Lower leg skin (tissue), 4 donors: Measurements from ENCODE around the gene UBE2Q1. TPM values are rescaled to one million over a fixed set of nuclear protein-coding genes. Genes with fewer than 3 reads are reported as not detected.

Source experiments
- DNase-seq, 2 donors: peaks; one replicate each; pipeline ENCODE4 v3.0.0-alpha.2; 2019; ENCODE audit warnings: low spot score in 2 of 2
- H3K4me3 ChIP-seq: fragments of 200-600 bp; sonication (generic); 2 replicates; pipeline ENCODE4 v1.5.1; 2017; ENCODE audit warnings: mild to moderate bottlenecking, low read depth; ENCODE audit not compliant: poor library complexity, severe bottlenecking
- POLR2A ChIP-seq, 2 donors: fragments of 450-650 bp; IDR thresholded peaks; one replicate each; pipeline ENCODE4 v1.6.1; 2016 to 2017; ENCODE audit warnings: antibody characterized with exemption in 2 of 2, mild to moderate bottlenecking in 1 of 2, moderate library complexity in 1 of 2
- WGBS, 2 donors: methylation state at CpG; one replicate each; pipeline ENCODE4 v1.1.5; 2018; 5-methylcytosine and 5-hydroxymethylcytosine counted together
- intact Hi-C: fragments of 100-400 bp; cut with DNase I; formaldehyde crosslinking; loops from one replicate; pipeline ENCODE4 v1.15.0; 2023; ENCODE audit warnings: low total_unique reads
- total RNA-seq, 4 donors: library from RNA; depleted of rRNA; stranded (reverse); fragments of >200 nt; gene quantifications; one replicate each; pipeline ENCODE4 v1.1.0, GENCODE V29; 2016
- TF ChIP-seq, protein P1 (sequence below), 3 donors: fragments of 450-650 bp; IDR thresholded peaks; one replicate each; pipeline ENCODE4 v1.5.1; 2016; ENCODE audit warnings: antibody characterized with exemption in 3 of 3, mild to moderate bottlenecking in 3 of 3, moderate library complexity in 2 of 3

The UBE2Q1 gene
- total RNA-seq, 4 donors from 2014 or later: 24.1 to 40.0 (median 32.2) TPM

DNA sequence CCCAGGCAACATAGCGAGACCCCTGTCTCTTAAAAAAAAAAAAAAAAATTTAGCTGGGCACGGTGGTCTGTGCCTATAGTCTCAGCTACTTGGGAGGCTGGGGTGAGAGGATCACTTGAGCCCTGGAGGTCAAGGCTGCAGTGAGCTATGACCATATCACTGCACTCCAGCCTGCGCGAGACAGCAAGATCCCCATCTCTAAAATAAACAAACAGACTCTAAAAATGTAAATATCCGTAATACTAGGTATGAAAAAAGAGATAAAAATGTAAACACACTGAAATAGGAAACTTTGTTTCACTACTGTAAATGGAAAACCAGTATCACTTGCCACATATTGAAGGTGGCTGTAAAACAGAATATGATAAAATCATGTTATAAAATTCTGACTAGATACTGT, 32.3 kb upstream of the UBE2Q1 start:
- WGBS, 2 donors: 89 to 96% methylated on average over 5 of the region's 5 CpGs

DNA sequence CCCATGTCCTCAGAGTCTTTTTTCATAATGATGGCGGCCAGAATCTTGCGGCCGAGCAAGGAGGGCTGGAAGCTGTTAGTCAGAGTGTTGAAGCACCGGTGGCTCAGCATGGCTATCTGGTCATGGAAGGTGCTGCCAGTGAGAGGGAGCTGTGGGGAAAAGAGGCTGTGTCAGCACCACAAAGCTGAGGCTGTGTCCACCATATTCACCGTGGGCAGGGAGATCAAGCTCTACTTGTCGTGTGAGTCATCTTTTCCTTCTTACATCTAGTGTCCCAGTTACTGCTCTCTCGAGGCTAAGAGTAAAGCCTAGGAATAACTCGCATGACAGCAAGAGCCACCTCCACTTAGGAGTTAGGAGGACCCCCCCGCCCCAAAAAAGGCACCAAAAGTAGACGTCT, 31.3 kb upstream of the UBE2Q1 start:
- intact Hi-C loops: no loop called here
- WGBS, 2 donors: 73 to 74% methylated on average over 10 of the region's 10 CpGs
- H3K4me3 ChIP-seq: no peak overlapping the region
- no peak for DNase-seq
- no peak for TF ChIP-seq POLR2A (IDR thresholded peaks at IDR 0.05)
- TF ChIP-seq, protein P1, sequence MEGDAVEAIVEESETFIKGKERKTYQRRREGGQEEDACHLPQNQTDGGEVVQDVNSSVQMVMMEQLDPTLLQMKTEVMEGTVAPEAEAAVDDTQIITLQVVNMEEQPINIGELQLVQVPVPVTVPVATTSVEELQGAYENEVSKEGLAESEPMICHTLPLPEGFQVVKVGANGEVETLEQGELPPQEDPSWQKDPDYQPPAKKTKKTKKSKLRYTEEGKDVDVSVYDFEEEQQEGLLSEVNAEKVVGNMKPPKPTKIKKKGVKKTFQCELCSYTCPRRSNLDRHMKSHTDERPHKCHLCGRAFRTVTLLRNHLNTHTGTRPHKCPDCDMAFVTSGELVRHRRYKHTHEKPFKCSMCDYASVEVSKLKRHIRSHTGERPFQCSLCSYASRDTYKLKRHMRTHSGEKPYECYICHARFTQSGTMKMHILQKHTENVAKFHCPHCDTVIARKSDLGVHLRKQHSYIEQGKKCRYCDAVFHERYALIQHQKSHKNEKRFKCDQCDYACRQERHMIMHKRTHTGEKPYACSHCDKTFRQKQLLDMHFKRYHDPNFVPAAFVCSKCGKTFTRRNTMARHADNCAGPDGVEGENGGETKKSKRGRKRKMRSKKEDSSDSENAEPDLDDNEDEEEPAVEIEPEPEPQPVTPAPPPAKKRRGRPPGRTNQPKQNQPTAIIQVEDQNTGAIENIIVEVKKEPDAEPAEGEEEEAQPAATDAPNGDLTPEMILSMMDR (IDR thresholded peaks at IDR 0.05): no peak

More for the DNA sequence above, 32.3 kb upstream of the UBE2Q1 start:
- no peak overlapping the region for H3K4me3 ChIP-seq
- intact Hi-C loops: no loop called here
- TF ChIP-seq, protein P1 (IDR thresholded peaks at IDR 0.05): no peak
- TF ChIP-seq POLR2A (IDR thresholded peaks at IDR 0.05): no peak
- DNase-seq: no peak

DNA sequence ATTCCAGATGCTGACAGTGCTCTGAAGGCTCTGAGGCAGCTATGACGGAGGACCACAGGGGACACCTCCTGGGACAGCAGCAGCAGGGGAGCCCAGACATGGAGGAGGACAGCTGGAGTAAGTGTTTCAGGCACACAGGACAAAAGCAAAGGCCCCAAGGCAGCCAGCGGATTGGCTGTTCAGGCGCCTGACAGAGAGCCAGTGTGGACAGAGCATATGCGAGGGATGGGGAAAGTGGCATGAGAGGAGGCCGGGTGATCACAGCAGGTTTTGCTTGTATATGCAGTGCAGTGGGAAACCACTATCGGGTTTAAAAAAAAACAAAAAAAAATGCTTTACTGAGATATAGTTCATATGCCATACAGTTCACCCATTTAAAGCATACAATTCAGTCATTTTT, 28.2 kb upstream of the UBE2Q1 start:
- DNase-seq: no peak
- TF ChIP-seq POLR2A (IDR thresholded peaks at IDR 0.05): no peak
- TF ChIP-seq, protein P1 (IDR thresholded peaks at IDR 0.05): no peak
- no peak overlapping the region for H3K4me3 ChIP-seq
- WGBS, 2 donors: 90 to 91% methylated on average over 6 of the region's 6 CpGs
- intact Hi-C loops: no loop called here

- intact Hi-C loops: no loop called here
- TF ChIP-seq, protein P1 (IDR thresholded peaks at IDR 0.05): no peak
- TF ChIP-seq POLR2A (IDR thresholded peaks at IDR 0.05): no peak
- 87 to 89% methylated on average over 10 of the region's 10 CpGs for WGBS, 2 donors
- no peak overlapping the region for H3K4me3 ChIP-seq
- no peak for DNase-seq
Observed at GRCh38 chr1:154586231-154586630, 27.8 kb upstream of the UBE2Q1 start.

GRCh38 chr1:154584267-154584994, 26.0 kb upstream of the UBE2Q1 start:
- 80 to 85% methylated on average over 9 of the region's 9 CpGs for WGBS, 2 donors
- intact Hi-C loops: loop anchor here (5.0 kb wide), 1 partner anchor 582 kb away; no protein-coding TSS in a partner anchor
- TF ChIP-seq POLR2A (IDR thresholded peaks at IDR 0.05): no peak
- TF ChIP-seq, protein P1 (IDR thresholded peaks at IDR 0.05): no peak
- H3K4me3 ChIP-seq: no peak overlapping the region
- no peak for DNase-seq
